Stimulated activated CD8-positive, alpha-beta memory T cell treated with anti-CD3 and anti-CD28 coated beads, Interleukin-15, amount 100 ng/mL, for 24 hours (primary cell): Measurements from ENCODE around the gene ACR.
"Not testable (repeated sequence)": the region's sequence is repeated elsewhere in the genome, so short reads cannot be mapped to it uniquely, and the experiment has no call there.

Experiments used
- DNase-seq: peaks from one replicate; pipeline ENCODE4 v3.0.0-alpha.2; 2020; ENCODE audit warnings: low read depth

The ACR gene

GRCh38 chr22:50732681-50733080 lies 5.3 kb upstream of the ACR start:
- DNase-seq, result no peak

GRCh38 chr22:50733521-50734342 lies 4.3 kb upstream of the ACR start:
- no peak for DNase-seq

GRCh38 chr22:50734343-50734771 lies 3.6 kb upstream of the ACR start:
- no peak for DNase-seq

GRCh38 chr22:50734986-50735738 lies 2.8 kb upstream of the ACR start:
- no peak for DNase-seq

- no peak for DNase-seq
These were observed 2.3 kb upstream of the ACR start for GRCh38 chr22:50735739-50736030.

- no peak for DNase-seq
These were observed 734 bp downstream of the ACR start for GRCh38 chr22:50738649-50739227.

GRCh38 chr22:50739279-50739691 lies 1.3 kb downstream of the ACR start:
- DNase-seq, result no peak

- DNase-seq, result no peak
These were observed 1.9 kb downstream of the ACR start for GRCh38 chr22:50739894-50740293.

GRCh38 chr22:50740714-50741113 lies 2.7 kb downstream of the ACR start:
- DNase-seq, result not testable (repeated sequence)

GRCh38 chr22:50744424-50744823 lies 6.4 kb downstream of the ACR start:
- DNase-seq, result not testable (repeated sequence)

- not testable (repeated sequence) for DNase-seq
These were observed 9.5 kb downstream of the ACR start for GRCh38 chr22:50747521-50747920.

- DNase-seq, result not testable (repeated sequence)
These were observed 10.6 kb downstream of the ACR start for GRCh38 chr22:50748630-50749029.

GRCh38 chr22:50749302-50750074 lies 11.5 kb downstream of the ACR start:
- DNase-seq, result not testable (repeated sequence)

- DNase-seq, result not testable (repeated sequence)
These were observed 17.2 kb downstream of the ACR start for GRCh38 chr22:50755251-50755650.

GRCh38 chr22:50756406-50756805 lies 18.4 kb downstream of the ACR start:
- not testable (repeated sequence) for DNase-seq

GRCh38 chr22:50756949-50757491 lies 19.0 kb downstream of the ACR start:
- peak; percentile 17 for DNase-seq

GRCh38 chr22:50759597-50760341 lies 21.8 kb downstream of the ACR start:
- DNase-seq, result not testable (repeated sequence)

- DNase-seq, result not testable (repeated sequence)
These were observed 23.8 kb downstream of the ACR start for GRCh38 chr22:50761829-50762228.

GRCh38 chr22:50764288-50764687 lies 26.3 kb downstream of the ACR start:
- DNase-seq, result not testable (repeated sequence)

- not testable (repeated sequence) for DNase-seq
These were observed 37.1 kb downstream of the ACR start for GRCh38 chr22:50775132-50775531.

- DNase-seq, result not testable (repeated sequence)
These were observed 39.6 kb downstream of the ACR start for GRCh38 chr22:50777631-50778030.
